NCI-H1694 (cell line): ENCODE measurements around the gene NRL.

Experiments used
- DNase-seq: peaks from one replicate; lab custom pipeline; 2025; lab: John Stamatoyannopoulos, UW

NRL gene

GRCh38 chr14:24080888-24081738, 33.6 kb downstream of the NRL start:
- peak; percentile 80 for DNase-seq

GRCh38 chr14:24080142-24080530, 34.6 kb downstream of the NRL start:
- no peak for DNase-seq

GRCh38 chr14:24079491-24080141, 35.1 kb downstream of the NRL start:
- peak; percentile 96 for DNase-seq

- DNase-seq = no peak
Observed at GRCh38 chr14:24078146-24078545, 36.6 kb downstream of the NRL start.

- no peak for DNase-seq
Observed at GRCh38 chr14:24077086-24077485, 37.7 kb downstream of the NRL start.

GRCh38 chr14:24076302-24076601, 38.5 kb downstream of the NRL start:
- DNase-seq = no peak

- DNase-seq = no peak
Observed at GRCh38 chr14:24075485-24076301, 39.1 kb downstream of the NRL start.

- DNase-seq = no peak
Observed at GRCh38 chr14:24074625-24075484, 39.9 kb downstream of the NRL start.

GRCh38 chr14:24072881-24073877, 41.6 kb downstream of the NRL start:
- no peak for DNase-seq

- DNase-seq = no peak
Observed at GRCh38 chr14:24072436-24072835, 42.3 kb downstream of the NRL start.

GRCh38 chr14:24071836-24072430, 42.8 kb downstream of the NRL start:
- DNase-seq = no peak

GRCh38 chr14:24071144-24071697, 43.5 kb downstream of the NRL start, which contains the start of gene CPNE6:
CPNE6 (plus strand) TSS chr14:24071562; CDS start chr14:24072937, 1,375 bp downstream.
- no peak for DNase-seq

- no peak for DNase-seq
Observed at GRCh38 chr14:24070285-24071143, 44.2 kb downstream of the NRL start.

GRCh38 chr14:24069411-24069735, 45.4 kb downstream of the NRL start:
- no peak for DNase-seq

- DNase-seq = no peak
Observed at GRCh38 chr14:24068711-24069410, 45.9 kb downstream of the NRL start.

- DNase-seq = no peak
Observed at GRCh38 chr14:24067133-24068082, 47.3 kb downstream of the NRL start.

GRCh38 chr14:24066496-24067132, 48.1 kb downstream of the NRL start:
- no peak for DNase-seq
